DND-41 (cell line): ENCODE results near the gene FRY.

Experiments
- ATAC-seq: fragments of 200-7000 bp; cut with Tn5 transposase; 3 replicates; pipeline ENCODE4 v1.9.1; 2021; ENCODE audit warnings: low read depth; ENCODE audit not compliant: insufficient read depth
- DNase-seq: peaks from one replicate; pipeline ENCODE4 v3.0.0-alpha.2; 2020
- H2AFZ ChIP-seq: 2 replicates; pipeline ENCODE4 v1.6.0; 2012; ENCODE audit warnings: low read depth, low read length
- H3K27ac ChIP-seq: 2 replicates; pipeline ENCODE4 v1.5.1; 2012; ENCODE audit warnings: low read length, inconsistent platforms
- H3K27me3 ChIP-seq: fragments of 200-600 bp; sonication (generic); 2 replicates; pipeline ENCODE4 v1.6.0; 2012; ENCODE audit warnings: low read length, mild to moderate bottlenecking, inconsistent platforms; ENCODE audit not compliant: insufficient read depth, poor library complexity
- H3K36me3 ChIP-seq: 2 replicates; pipeline ENCODE4 v1.5.1; 2012; ENCODE audit warnings: low read length, inconsistent platforms; ENCODE audit not compliant: insufficient read depth
- H3K4me1 ChIP-seq: 2 replicates; pipeline ENCODE4 v1.5.1; 2012; ENCODE audit warnings: mild to moderate bottlenecking, low read length; ENCODE audit not compliant: insufficient read depth
- H3K4me2 ChIP-seq: 2 replicates; pipeline ENCODE4 v1.6.0; 2012; ENCODE audit warnings: mild to moderate bottlenecking, moderate library complexity, low read length, inconsistent platforms; ENCODE audit not compliant: insufficient read depth
- H3K4me3 ChIP-seq, 2 experiments: fragments of 200-600 bp in 1 of 2; shearing (Covaris generic) in 1 of 2; 2 replicates each; pipeline ENCODE4 v1.5.1; 2012 to 2016; ENCODE audit warnings: inconsistent platforms in 2 of 2, low read length in 2 of 2, mild to moderate bottlenecking in 2 of 2, low read depth in 1 of 2, moderate library complexity in 1 of 2
- H3K79me2 ChIP-seq: 2 replicates; pipeline ENCODE4 v1.6.0; 2012; ENCODE audit warnings: low read length, inconsistent platforms; ENCODE audit not compliant: insufficient read depth
- H3K9ac ChIP-seq: 2 replicates; pipeline ENCODE4 v1.6.0; 2012; ENCODE audit warnings: low read depth, mild to moderate bottlenecking, inconsistent platforms, low read length, moderate library complexity
- H3K9me3 ChIP-seq: 2 replicates; pipeline ENCODE4 v1.5.1; 2012; ENCODE audit warnings: low read length, moderate library complexity, mild to moderate bottlenecking, inconsistent platforms; ENCODE audit not compliant: insufficient read depth, severe bottlenecking
- H4K20me1 ChIP-seq: 2 replicates; pipeline ENCODE4 v1.6.0; 2012; ENCODE audit warnings: low read length; ENCODE audit not compliant: insufficient read depth
- EZH2 ChIP-seq: IDR thresholded peaks from 3 replicates; pipeline ENCODE4 v1.6.1; 2012; ENCODE audit warnings: borderline replicate concordance, low read depth, mild to moderate bottlenecking, moderate library complexity, low read length, inconsistent platforms; ENCODE audit not compliant: severe bottlenecking
- TF ChIP-seq, protein P1 (sequence below): IDR thresholded peaks from 2 replicates; pipeline ENCODE4 v1.5.1; 2012; ENCODE audit warnings: borderline replicate concordance, low read length, moderate library complexity, mild to moderate bottlenecking; ENCODE audit not compliant: poor library complexity, severe bottlenecking; ENCODE audit errors: extremely low read depth

Gene FRY

DNA sequence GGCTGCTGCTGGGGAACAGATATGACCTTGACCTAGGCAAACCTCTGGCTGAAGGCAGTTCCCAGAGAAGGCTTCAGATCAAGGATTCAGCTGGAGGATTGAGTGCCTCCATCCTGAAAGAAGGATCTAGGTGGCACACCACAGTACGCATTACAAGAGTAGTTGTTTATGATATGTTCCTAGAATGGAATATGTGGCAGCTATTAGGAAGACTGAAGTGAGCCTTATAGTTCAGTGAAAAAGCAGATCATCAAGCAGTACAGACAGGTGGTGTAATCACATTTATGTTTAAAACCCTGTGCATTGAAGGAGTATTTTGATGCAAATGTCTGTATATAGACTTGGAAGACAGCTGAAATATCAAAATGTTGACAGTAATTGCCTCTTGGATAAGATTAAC lies 167.6 kb downstream of the FRY start:
- H3K79me2 ChIP-seq: no peaks in the 10 kb centered on the region
- H3K9me3 ChIP-seq: no peaks in the 10 kb centered on the region
- ATAC-seq: no peak
- no peak for DNase-seq
- peaks cover 8% of the 10 kb centered on the region for H3K27me3 ChIP-seq
- no peaks in the 10 kb centered on the region for H3K36me3 ChIP-seq
- no peaks in the 10 kb centered on the region for H3K4me1 ChIP-seq
- no peak overlapping the region for H3K4me2 ChIP-seq
- no peak for TF ChIP-seq EZH2
- TF ChIP-seq, protein P1, sequence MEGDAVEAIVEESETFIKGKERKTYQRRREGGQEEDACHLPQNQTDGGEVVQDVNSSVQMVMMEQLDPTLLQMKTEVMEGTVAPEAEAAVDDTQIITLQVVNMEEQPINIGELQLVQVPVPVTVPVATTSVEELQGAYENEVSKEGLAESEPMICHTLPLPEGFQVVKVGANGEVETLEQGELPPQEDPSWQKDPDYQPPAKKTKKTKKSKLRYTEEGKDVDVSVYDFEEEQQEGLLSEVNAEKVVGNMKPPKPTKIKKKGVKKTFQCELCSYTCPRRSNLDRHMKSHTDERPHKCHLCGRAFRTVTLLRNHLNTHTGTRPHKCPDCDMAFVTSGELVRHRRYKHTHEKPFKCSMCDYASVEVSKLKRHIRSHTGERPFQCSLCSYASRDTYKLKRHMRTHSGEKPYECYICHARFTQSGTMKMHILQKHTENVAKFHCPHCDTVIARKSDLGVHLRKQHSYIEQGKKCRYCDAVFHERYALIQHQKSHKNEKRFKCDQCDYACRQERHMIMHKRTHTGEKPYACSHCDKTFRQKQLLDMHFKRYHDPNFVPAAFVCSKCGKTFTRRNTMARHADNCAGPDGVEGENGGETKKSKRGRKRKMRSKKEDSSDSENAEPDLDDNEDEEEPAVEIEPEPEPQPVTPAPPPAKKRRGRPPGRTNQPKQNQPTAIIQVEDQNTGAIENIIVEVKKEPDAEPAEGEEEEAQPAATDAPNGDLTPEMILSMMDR: no peak
- no peak overlapping the region for H3K27ac ChIP-seq
- no peaks in the 10 kb centered on the region for H4K20me1 ChIP-seq
- H3K4me3 ChIP-seq: no peak overlapping the region
- H2AFZ ChIP-seq: no peak overlapping the region
- H3K9ac ChIP-seq: no peak overlapping the region

DNA sequence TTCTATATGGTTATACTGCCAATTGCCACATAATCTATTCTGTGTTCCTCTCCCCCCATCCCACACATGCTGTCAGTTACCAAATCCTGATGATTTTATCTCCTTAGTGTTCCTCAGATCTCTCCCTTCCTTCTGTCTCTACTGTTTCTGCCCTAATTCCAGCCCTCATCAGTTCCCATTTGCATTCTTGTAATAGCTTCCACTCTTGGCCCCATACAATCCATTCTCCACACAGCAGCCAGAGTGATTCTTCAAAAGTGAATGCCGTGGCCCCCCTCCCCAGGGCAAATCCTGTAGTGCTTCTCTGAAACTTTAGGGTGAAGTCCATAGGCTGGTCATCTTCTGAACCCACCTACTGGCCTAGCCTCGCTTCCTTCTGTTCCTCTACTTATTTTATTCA lies 169.2 kb downstream of the FRY start:
- Histone ChIP-seq H3K79me2 (no peaks in the 10 kb centered on the region), H3K36me3 (no peaks in the 10 kb centered on the region), H4K20me1 (no peaks in the 10 kb centered on the region), H3K27me3 (peaks cover 4% of the 10 kb centered on the region), H3K4me1 (no peaks in the 10 kb centered on the region), H3K27ac (no peak overlapping the region), H3K9ac (no peak overlapping the region), H3K9me3 (no peaks in the 10 kb centered on the region), H3K4me2 (no peak overlapping the region), H3K4me3 (no peak overlapping the region), H2AFZ (no peak overlapping the region)
- no peak for DNase-seq
- no peak for ATAC-seq
- TF ChIP-seq EZH2: no peak
- TF ChIP-seq, protein P1: no peak

DNA sequence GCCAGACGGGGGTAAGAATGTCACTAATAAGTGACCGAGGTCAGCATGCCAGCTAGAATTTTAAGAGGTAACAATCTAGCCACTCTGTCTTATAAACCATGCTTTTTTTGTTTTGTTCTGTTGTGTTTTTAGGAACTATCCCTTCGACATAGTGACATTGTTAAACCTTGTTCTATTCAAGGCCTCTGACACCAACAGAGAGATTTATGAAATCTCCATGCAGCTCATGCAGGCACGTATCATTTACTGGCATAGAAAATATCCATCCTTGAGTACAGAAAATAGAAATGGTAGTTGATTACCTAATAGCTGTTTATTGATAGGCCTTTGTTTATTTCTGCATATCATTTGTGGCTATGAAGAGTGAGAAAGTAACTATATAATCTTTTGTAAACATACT lies 170.2 kb downstream of the FRY start:
- H3K27me3 ChIP-seq: peaks cover 10% of the 10 kb centered on the region
- H3K27ac ChIP-seq: no peak overlapping the region
- no peak overlapping the region for H2AFZ ChIP-seq
- H3K36me3 ChIP-seq: no peaks in the 10 kb centered on the region
- no peaks in the 10 kb centered on the region for H3K79me2 ChIP-seq
- DNase-seq: no peak
- no peaks in the 10 kb centered on the region for H4K20me1 ChIP-seq
- H3K9me3 ChIP-seq: no peaks in the 10 kb centered on the region
- H3K9ac ChIP-seq: no peak overlapping the region
- ATAC-seq: no peak
- TF ChIP-seq, protein P1: no peak
- TF ChIP-seq EZH2: no peak
- H3K4me2 ChIP-seq: no peak overlapping the region
- no peak overlapping the region for H3K4me3 ChIP-seq
- no peaks in the 10 kb centered on the region for H3K4me1 ChIP-seq

DNA sequence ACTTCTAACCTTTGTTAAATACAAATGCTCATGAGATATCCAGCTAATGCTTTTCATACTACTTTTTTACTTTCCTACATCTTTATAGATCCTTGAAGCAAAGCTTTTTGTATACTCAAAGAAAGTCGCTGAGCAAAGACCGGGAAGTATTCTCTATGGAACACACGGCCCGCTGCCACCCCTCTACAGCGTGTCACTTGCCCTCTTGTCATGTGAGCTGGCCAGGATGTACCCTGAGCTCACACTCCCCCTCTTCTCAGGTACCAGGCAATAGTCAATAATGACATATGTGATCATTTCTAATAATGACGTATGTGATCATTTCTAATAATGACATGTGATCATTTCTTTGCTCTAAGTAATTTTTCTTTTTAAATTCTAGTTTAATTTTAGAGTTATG lies 170.7 kb downstream of the FRY start:
- H3K4me3 ChIP-seq: no peak overlapping the region
- no peak overlapping the region for H3K4me2 ChIP-seq
- H3K4me1 ChIP-seq: no peaks in the 10 kb centered on the region
- H3K27me3 ChIP-seq: peaks cover 14% of the 10 kb centered on the region
- TF ChIP-seq, protein P1: no peak
- no peak for TF ChIP-seq EZH2
- H3K36me3 ChIP-seq: no peaks in the 10 kb centered on the region
- H3K9me3 ChIP-seq: no peaks in the 10 kb centered on the region
- H3K27ac ChIP-seq: no peak overlapping the region
- H3K9ac ChIP-seq: no peak overlapping the region
- ATAC-seq: no peak
- no peak overlapping the region for H2AFZ ChIP-seq
- H3K79me2 ChIP-seq: no peaks in the 10 kb centered on the region
- DNase-seq: no peak
- H4K20me1 ChIP-seq: no peaks in the 10 kb centered on the region
